ENCODE data around the gene UCK2. TPM values are rescaled to one million over a fixed set of nuclear protein-coding genes. Genes with fewer than 3 reads are reported as not detected.

The UCK2 gene
- total RNA-seq, 1 donor from 2014 or later = 14.7 TPM

DNA sequence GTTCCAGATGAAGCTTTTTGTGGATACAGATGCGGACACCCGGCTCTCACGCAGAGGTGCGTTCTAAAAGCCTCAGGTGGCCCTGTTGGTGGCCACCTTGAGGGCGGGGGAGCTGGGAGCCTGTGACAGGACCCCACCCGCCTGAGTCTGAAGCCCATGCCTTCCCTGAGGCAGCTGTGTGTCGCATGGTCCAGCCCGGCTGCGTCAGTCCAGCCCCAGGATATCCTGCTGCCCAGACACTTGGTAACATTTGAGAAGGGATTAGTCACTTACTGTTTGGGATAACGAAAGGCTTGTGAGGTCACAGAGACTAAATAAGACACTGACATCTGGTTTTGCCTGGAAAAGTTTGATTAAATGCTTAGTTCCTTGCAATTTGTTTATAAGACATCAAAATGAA lies 68.9 kb downstream of the UCK2 start:
- intact Hi-C loops (cut with DNase I) = no loop called here
- TF ChIP-seq, protein P1, sequence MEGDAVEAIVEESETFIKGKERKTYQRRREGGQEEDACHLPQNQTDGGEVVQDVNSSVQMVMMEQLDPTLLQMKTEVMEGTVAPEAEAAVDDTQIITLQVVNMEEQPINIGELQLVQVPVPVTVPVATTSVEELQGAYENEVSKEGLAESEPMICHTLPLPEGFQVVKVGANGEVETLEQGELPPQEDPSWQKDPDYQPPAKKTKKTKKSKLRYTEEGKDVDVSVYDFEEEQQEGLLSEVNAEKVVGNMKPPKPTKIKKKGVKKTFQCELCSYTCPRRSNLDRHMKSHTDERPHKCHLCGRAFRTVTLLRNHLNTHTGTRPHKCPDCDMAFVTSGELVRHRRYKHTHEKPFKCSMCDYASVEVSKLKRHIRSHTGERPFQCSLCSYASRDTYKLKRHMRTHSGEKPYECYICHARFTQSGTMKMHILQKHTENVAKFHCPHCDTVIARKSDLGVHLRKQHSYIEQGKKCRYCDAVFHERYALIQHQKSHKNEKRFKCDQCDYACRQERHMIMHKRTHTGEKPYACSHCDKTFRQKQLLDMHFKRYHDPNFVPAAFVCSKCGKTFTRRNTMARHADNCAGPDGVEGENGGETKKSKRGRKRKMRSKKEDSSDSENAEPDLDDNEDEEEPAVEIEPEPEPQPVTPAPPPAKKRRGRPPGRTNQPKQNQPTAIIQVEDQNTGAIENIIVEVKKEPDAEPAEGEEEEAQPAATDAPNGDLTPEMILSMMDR (IDR thresholded peaks at IDR 0.05) = no peak

DNA sequence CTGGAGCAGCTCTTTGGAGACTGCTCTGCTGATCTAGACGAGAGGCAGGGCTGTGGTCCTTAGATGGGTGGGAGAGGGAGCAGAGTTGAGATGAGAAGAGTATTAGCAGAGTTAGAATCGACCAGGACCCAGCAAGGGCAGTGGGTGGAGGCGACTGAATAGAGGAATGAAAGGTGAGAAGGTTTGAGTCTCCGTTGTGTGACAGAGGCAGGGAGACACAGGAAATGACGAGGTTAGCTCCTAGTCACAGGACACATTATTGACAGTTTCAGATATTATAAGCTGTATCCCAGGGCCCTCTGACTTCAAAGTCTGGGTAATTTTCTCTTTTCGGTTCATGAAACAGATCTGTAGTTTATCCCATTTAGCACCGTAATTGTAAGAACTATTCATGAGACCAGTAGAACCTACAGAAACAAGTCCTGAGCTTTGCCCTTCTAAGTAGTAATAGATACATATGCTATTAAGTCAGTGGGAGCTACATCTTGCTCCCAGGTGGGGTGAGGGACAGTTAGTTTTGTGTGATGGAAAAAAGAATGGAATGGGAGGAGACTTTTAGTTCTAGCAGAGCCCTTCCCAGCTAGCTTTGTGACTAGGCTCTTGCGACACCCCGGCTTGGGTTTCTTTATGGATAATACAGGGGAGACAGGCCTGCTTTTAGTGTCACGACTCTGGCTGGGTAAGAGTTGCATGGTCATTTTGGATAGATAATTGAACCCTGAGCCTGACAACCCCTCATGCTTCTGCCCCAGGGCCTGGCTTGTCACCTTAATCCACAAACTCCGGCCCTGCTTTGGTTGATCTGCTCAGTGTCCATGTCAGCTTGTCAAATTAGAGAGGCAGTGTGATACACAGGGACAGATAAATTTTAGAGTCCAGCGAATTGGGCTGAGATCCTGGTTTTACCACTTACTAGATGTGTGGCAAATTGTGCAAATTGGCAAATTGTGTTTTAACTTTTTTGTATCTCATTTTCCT lies 70.2 kb downstream of the UCK2 start:
- Histone ChIP-seq H3K4me1 (peaks cover 20% of the 10 kb centered on the region), H3K36me3 (no peaks in the 10 kb centered on the region), H3K27ac (no peak overlapping the region), H3K9me3 (no peaks in the 10 kb centered on the region), H3K4me3 (no peak overlapping the region), H3K27me3 (no peaks in the 10 kb centered on the region)
- intact Hi-C loops (cut with DNase I) = no loop called here
- DNase-seq (no peak), ATAC-seq (no peak)
- TF ChIP-seq, protein P1 (IDR thresholded peaks at IDR 0.05) = no peak

More for the DNA sequence above, 68.9 kb downstream of the UCK2 start:
- no peaks in the 10 kb centered on the region for H3K9me3 ChIP-seq
- DNase-seq (no peak), ATAC-seq (peak; percentile 5)
- H3K4me1 ChIP-seq = peaks cover 20% of the 10 kb centered on the region
- H3K27me3 ChIP-seq = no peaks in the 10 kb centered on the region
- no peaks in the 10 kb centered on the region for H3K36me3 ChIP-seq
- H3K4me3 ChIP-seq = no peak overlapping the region
- no peak overlapping the region for H3K27ac ChIP-seq

DNA sequence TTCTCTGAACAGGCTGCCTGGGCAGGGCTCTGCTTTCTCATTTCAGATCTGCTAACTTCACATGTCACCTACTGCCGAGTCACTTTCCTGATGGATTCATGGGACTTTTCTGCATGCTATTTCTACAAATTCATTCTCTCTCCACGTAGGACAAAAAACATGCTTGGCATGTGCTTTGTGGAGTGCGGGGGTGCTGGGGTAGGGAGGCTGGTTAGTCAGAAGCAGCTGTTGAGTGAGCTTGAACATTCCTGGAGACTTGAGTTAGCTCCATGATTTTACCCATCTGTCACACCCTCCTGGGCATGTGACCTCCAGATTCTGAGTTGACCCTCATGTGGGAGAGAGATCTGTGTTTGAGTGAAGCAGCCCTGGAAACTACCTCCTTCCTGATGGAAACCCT lies 71.4 kb downstream of the UCK2 start:
- Histone ChIP-seq H3K4me1 (peaks cover 25% of the 10 kb centered on the region), H3K27ac (peak overlapping the region; percentile 49), H3K36me3 (no peaks in the 10 kb centered on the region), H3K9me3 (no peaks in the 10 kb centered on the region), H3K4me3 (no peak overlapping the region), H3K27me3 (no peaks in the 10 kb centered on the region)
- ATAC-seq = peak; percentile 86
- TF ChIP-seq, protein P1 (IDR thresholded peaks at IDR 0.05) = no peak
- DNase-seq = no peak
- intact Hi-C loops (cut with DNase I) = no loop called here

DNA sequence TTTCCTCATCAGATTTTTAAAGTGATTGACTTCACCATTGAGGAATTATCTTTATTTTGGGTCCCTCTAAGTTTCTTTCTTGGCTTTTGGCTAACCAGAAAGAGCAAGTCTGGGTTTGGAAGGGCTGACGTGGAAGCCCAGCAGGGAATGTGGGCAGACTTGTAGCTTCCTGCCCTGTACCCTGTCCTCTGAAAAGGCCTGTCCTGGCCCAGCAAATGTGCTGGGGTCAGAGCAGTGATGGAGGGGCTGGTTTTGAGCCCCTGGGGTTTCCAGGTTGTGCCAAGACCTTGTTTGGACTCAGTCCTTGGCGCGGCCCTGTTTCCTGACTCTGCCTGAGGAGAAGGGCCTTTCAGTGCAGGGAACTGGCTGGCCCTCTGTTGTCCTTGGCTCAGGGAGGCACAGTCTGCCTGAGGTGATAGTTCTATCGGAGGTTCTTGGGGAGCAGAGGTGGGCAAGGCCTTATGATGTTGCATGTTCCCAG lies 72.1 kb downstream of the UCK2 start:
- Histone ChIP-seq H3K4me1 (peaks cover 25% of the 10 kb centered on the region), H3K4me3 (no peak overlapping the region), H3K27ac (peak overlapping the region; percentile 49), H3K36me3 (no peaks in the 10 kb centered on the region), H3K27me3 (no peaks in the 10 kb centered on the region), H3K9me3 (no peaks in the 10 kb centered on the region)
- TF ChIP-seq, protein P1 (IDR thresholded peaks at IDR 0.05) = no peak
- ATAC-seq (no peak), DNase-seq (no peak)
- intact Hi-C loops (cut with DNase I) = no loop called here

DNA sequence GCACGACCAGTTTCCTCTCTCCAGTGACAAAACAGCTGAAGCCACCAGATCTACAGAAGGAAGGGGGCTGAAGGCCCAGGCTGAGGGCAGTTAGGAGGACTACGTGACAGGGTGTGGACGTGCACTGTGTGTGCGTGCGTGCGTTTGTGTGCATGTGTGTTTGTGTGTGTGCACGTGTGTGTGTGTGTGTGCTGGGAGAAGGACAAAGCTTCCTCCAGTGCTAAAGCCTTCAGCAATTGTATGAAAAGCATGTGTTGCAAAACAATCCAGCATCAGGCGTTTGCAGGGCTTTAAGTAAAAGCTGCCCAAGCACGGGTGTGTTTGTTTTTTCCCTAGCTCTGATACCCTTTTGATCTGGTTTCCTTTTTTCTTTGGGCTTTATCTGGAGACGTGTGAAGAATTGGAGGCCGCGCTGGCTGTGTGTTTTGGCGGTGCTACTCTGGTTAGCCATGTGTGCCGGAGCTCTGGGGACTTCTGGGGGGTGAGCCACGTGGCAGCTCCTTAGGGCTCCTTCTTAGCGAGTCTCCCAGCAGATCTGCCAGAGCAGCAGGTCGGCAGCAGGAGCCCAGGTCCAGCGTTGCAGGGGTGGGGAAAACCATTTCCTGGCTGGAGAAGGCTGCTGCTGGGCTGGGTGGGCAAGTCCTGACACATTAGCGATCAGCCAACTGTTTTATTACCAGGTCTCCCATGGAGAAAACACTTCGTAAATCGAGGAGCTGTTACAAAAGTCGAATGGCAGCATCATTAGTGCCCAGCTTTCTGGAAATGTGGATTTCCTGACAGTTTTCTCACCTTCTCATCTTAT lies 73.4 kb downstream of the UCK2 start:
- Histone ChIP-seq H3K9me3 (no peaks in the 10 kb centered on the region), H3K4me3 (no peak overlapping the region), H3K36me3 (peaks cover 1% of the 10 kb centered on the region), H3K27ac (peak overlapping the region; percentile 49), H3K4me1 (peaks cover 25% of the 10 kb centered on the region), H3K27me3 (no peaks in the 10 kb centered on the region)
- DNase-seq (no peak), ATAC-seq (no peak)
- TF ChIP-seq, protein P1 (IDR thresholded peaks at IDR 0.05) = no peak
- intact Hi-C loops (cut with DNase I) = no loop called here

Data from upper lobe of right lung (tissue), 1 donor.